HG03103 (cell line): ENCODE data around the gene RAB11FIP3.

Experiments used
- ATAC-seq: cut with Tn5 transposase; IDR thresholded peaks from one replicate; pipeline ENCODE4 v1.9.1; 2021; ENCODE audit warnings: low read depth; ENCODE audit not compliant: unreplicated experiment

Gene RAB11FIP3

GRCh38 chr16:391885-392335 is 33.5 kb upstream of the RAB11FIP3 start:
- no peak for ATAC-seq

GRCh38 chr16:392450-393030 is 32.9 kb upstream of the RAB11FIP3 start:
- no peak for ATAC-seq

GRCh38 chr16:396199-396598 is 29.2 kb upstream of the RAB11FIP3 start:
- no peak for ATAC-seq

GRCh38 chr16:396605-397004 is 28.8 kb upstream of the RAB11FIP3 start:
- ATAC-seq, result no peak

- no peak for ATAC-seq
These were observed 28.3 kb upstream of the RAB11FIP3 start, which contains the start of gene NME4 for GRCh38 chr16:397135-397661. NME4 (plus strand) TSS chr16:397199; CDS start chr16:397223, 24 bp downstream.

- no peak for ATAC-seq
These were observed 27.6 kb upstream of the RAB11FIP3 start for GRCh38 chr16:397736-398332.

- ATAC-seq, result no peak
These were observed 26.7 kb upstream of the RAB11FIP3 start for GRCh38 chr16:398561-399339.

GRCh38 chr16:399340-400019 is 26.0 kb upstream of the RAB11FIP3 start:
- ATAC-seq, result no peak

GRCh38 chr16:400061-400591 is 25.3 kb upstream of the RAB11FIP3 start:
- no peak for ATAC-seq

GRCh38 chr16:401468-402348 is 23.7 kb upstream of the RAB11FIP3 start, which contains the start of gene DECR2:
DECR2 (plus strand) TSS chr16:401885; CDS start chr16:401964, 79 bp downstream.
- peak; percentile 56 for ATAC-seq

- no peak for ATAC-seq
These were observed 20.4 kb upstream of the RAB11FIP3 start for GRCh38 chr16:404971-405486.

GRCh38 chr16:405548-406506 is 19.6 kb upstream of the RAB11FIP3 start:
- ATAC-seq, result no peak

- no peak for ATAC-seq
These were observed 18.2 kb upstream of the RAB11FIP3 start for GRCh38 chr16:407253-407652.

GRCh38 chr16:410516-411178 is 14.8 kb upstream of the RAB11FIP3 start:
- ATAC-seq, result no peak

- no peak for ATAC-seq
These were observed 13.7 kb upstream of the RAB11FIP3 start for GRCh38 chr16:411576-412265.

GRCh38 chr16:414395-415169 is 10.9 kb upstream of the RAB11FIP3 start:
- no peak for ATAC-seq
